Measurements from ENCODE around the gene RPL29.
"Not testable (repeated sequence)": the region's sequence is repeated elsewhere in the genome, so short reads cannot be mapped to it uniquely, and the experiment has no call there.

RPL29 gene

DNA sequence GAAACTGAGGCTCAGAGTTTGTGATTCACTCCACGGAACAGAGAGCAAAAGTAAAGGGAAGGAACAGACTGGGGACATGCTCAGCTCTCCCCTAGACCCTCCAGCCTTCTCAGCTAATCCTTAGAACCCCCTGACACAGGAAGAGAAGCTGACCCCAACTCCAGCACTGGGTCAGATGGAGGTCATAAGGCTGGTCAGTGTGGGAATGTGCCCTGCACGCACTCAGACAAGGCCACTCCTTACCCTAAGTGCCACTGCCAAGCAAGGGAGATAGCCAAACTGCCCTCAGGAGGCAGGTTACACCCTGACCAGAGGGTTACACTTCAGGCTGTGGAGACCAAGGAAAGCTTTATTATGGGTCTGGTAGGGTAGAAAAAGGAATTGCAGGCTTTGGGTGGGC is 1.2 kb downstream of the RPL29 start:
- TF ChIP-seq, protein P1, sequence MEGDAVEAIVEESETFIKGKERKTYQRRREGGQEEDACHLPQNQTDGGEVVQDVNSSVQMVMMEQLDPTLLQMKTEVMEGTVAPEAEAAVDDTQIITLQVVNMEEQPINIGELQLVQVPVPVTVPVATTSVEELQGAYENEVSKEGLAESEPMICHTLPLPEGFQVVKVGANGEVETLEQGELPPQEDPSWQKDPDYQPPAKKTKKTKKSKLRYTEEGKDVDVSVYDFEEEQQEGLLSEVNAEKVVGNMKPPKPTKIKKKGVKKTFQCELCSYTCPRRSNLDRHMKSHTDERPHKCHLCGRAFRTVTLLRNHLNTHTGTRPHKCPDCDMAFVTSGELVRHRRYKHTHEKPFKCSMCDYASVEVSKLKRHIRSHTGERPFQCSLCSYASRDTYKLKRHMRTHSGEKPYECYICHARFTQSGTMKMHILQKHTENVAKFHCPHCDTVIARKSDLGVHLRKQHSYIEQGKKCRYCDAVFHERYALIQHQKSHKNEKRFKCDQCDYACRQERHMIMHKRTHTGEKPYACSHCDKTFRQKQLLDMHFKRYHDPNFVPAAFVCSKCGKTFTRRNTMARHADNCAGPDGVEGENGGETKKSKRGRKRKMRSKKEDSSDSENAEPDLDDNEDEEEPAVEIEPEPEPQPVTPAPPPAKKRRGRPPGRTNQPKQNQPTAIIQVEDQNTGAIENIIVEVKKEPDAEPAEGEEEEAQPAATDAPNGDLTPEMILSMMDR (IDR thresholded peaks at IDR 0.05; ENCODE audit: insufficient read depth, low read length, poor library complexity, severe bottlenecking), result no peak
- H3K36me3 ChIP-seq (ENCODE audit: control insufficient read depth, insufficient read depth, low read length), result peaks cover 20% of the 10 kb centered on the region
- no peak for DNase-seq (ENCODE audit: extremely low read depth, insufficient read length)
- H3K27me3 ChIP-seq (replicated peaks; ENCODE audit: control insufficient read depth, insufficient read depth, low read length), result no peaks in the 10 kb centered on the region
- H3K4me3 ChIP-seq (replicated peaks; ENCODE audit: low read depth, low read length), result peak overlapping the region; percentile 99

DNA sequence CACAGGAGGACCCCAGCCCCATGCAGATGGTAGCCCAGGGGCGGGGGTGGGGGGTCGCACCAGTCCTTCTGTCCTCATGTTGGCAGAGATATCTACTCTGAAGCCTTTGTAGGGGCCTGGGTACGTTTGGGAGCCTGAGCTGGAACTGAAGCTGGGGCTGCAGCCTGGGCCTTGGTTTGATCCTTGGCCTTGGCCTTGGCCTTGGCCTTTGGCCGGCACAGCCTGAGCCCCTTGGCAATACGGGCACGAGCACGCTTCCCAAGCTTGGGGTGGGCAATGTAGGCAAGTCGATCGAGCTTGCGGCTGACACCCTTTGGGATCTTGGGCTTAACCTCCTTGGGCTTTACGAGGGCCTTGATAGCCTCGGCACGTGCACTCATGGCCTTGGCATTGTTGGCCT is 2.0 kb downstream of the RPL29 start:
- not testable (repeated sequence) for H3K27me3 ChIP-seq (replicated peaks; ENCODE audit: control insufficient read depth, insufficient read depth, low read length); DNase-seq (ENCODE audit: extremely low read depth, insufficient read length)
- H3K4me3 ChIP-seq (replicated peaks; ENCODE audit: low read depth, low read length), result peak overlapping the region; percentile 99; the same call in 1 of the 2 replicates
- peaks cover 20% of the 10 kb centered on the region for H3K36me3 ChIP-seq (ENCODE audit: control insufficient read depth, insufficient read depth, low read length)

DNA sequence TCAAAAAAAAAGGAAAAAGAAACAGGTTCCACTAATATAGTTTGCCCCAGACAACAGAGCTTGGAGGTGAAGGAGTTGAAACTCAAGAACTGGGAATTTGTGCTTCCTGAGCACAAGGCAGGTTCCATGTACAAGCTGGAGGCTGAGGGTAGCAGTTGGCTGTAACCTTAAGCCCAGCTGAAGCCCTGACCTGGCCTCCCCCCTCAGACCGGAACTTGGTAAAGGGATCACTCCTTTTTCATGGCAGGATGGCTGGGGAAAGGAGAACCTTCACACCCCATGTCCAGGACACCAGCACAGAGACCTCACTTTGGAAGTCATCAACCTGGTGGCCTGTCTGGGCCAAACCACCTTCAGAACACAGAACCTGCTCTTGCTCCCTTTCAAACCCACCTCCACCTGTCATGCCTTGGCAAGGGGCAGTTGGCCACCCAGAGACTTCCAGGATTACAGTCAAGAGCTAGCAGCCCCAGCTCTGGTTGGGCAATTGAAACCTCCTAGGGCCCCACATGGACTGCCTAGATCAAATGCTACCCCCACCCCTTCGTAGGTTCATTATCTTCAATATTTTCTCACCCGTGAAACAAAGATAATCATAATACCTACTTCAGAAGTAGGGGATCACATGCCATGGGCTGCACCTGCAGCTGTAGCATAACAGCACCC is 3.5 kb downstream of the RPL29 start:
- no peak for DNase-seq (ENCODE audit: extremely low read depth, insufficient read length)
- TF ChIP-seq, protein P1 (IDR thresholded peaks at IDR 0.05; ENCODE audit: insufficient read depth, low read length, poor library complexity, severe bottlenecking), result no peak
- Histone ChIP-seq H3K36me3 (ENCODE audit: control insufficient read depth, insufficient read depth, low read length) (peaks cover 20% of the 10 kb centered on the region), H3K4me3 (replicated peaks; ENCODE audit: low read depth, low read length) (no peak overlapping the region), H3K27me3 (replicated peaks; ENCODE audit: control insufficient read depth, insufficient read depth, low read length) (no peaks in the 10 kb centered on the region)

DNA sequence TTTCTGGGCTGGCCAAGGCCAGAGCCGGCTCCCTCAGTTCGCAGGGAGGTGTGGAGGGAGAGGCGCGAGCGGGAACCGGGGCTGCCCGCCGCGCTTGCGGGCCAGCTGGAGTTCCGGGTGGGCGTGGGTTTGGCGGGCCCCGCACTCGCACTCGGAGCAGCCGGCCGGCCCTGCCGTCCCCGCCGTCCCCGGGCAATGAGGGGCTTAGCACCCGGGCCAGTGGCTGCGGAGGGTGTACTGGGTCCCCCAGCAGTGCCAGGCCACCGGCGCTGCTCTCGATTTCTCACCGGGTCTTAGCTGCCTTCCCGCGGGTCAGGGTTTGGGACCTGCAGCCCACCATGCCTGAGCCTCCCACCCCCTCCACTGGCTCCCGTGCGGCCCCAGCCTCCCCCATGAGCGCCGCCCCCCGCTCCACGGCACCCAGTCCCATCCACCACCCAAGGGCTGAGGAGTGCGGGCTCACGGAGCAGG is 5.2 kb downstream of the RPL29 start:
- not testable (repeated sequence) for H3K4me3 ChIP-seq (replicated peaks; ENCODE audit: low read depth, low read length); H3K27me3 ChIP-seq (replicated peaks; ENCODE audit: control insufficient read depth, insufficient read depth, low read length); DNase-seq (ENCODE audit: extremely low read depth, insufficient read length)
- H3K36me3 ChIP-seq (ENCODE audit: control insufficient read depth, insufficient read depth, low read length), result peaks cover 20% of the 10 kb centered on the region

DNA sequence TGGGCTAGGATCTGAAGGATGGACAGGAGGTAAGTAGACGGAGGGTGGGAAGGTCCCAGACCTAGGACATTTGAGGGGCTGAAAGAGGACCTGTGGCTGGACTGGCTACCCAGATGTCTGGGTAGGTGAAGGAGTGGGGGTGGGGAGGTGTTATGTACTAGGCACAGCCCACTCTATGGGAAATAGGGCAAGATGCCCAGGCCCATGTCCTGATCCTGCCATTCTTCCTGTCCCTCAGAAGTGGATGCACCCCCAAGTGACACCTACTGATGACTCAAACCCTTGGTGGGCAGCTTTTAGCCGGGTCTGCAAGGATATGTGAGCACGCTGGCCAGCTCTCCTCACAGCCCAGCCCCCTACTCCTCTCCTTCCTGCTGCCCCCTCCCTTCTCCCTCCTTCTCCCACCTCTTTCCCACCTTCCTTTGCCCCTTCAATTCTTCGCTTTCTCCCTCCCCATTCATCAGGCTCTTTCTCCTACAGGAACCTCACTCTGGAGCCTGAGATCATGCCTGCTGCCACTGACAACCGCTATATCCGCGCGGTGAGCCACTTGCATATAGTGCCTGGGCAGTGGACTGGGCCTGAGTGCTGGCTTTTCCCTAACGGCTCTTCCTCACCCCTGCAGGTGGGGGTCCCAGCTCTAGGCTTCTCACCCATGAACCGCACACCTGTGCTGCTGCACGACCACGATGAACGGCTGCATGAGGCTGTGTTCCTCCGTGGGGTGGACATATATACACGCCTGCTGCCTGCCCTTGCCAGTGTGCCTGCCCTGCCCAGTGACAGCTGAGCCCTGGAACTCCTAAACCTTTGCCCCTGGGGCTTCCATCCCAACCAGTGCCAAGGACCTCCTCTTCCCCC is 7.2 kb downstream of the RPL29 start:
- Histone ChIP-seq H3K4me3 (replicated peaks; ENCODE audit: low read depth, low read length) (no peak overlapping the region), H3K36me3 (ENCODE audit: control insufficient read depth, insufficient read depth, low read length) (peaks cover 11% of the 10 kb centered on the region), H3K27me3 (replicated peaks; ENCODE audit: control insufficient read depth, insufficient read depth, low read length) (no peaks in the 10 kb centered on the region)
- TF ChIP-seq, protein P1 (IDR thresholded peaks at IDR 0.05; ENCODE audit: insufficient read depth, low read length, poor library complexity, severe bottlenecking), result no peak
- no peak for DNase-seq (ENCODE audit: extremely low read depth, insufficient read length)

DNA sequence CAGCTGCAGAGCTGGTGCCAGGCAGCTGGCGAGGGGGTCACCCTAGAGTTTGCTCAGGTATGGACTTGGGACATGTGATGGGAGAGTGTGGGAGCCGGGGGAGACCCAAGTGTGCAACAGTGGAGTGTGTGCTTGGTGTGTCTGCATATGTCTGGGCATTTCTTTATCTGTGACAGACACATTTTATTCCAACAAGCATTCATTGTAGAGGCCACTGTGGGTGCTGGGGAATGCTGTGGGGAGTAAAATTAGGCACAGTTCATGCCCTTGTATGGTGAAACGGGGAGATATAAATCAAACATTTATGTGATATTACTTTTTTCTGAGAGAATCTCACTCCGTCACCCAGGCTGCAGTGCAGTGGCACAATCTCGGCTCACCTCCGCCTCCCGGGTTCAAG is 8.1 kb downstream of the RPL29 start:
- peaks cover 5% of the 10 kb centered on the region for H3K36me3 ChIP-seq (ENCODE audit: control insufficient read depth, insufficient read depth, low read length)
- no peak overlapping the region for H3K4me3 ChIP-seq (replicated peaks; ENCODE audit: low read depth, low read length)
- TF ChIP-seq, protein P1 (IDR thresholded peaks at IDR 0.05; ENCODE audit: insufficient read depth, low read length, poor library complexity, severe bottlenecking), result no peak
- no peak for DNase-seq (ENCODE audit: extremely low read depth, insufficient read length)
- no peaks in the 10 kb centered on the region for H3K27me3 ChIP-seq (replicated peaks; ENCODE audit: control insufficient read depth, insufficient read depth, low read length)

All from GM06990 (cell line).